ENCODE data around the gene SORCS1.

SORCS1 gene

GRCh38 chr10:106857728-106858127 is 306.8 kb downstream of the SORCS1 start:
- no peak overlapping the region for H3K4me3 ChIP-seq (ENCODE audit: low read depth, low read length)
- no peak for TF ChIP-seq CTCF (IDR thresholded peaks at IDR 0.05; ENCODE audit: low read depth, low read length)

- no peak for TF ChIP-seq CTCF (IDR thresholded peaks at IDR 0.05; ENCODE audit: low read depth, low read length)
- H3K4me3 ChIP-seq (ENCODE audit: low read depth, low read length), result no peak overlapping the region
Measured at GRCh38 chr10:106857213-106857612, 307.3 kb downstream of the SORCS1 start.

- TF ChIP-seq CTCF (IDR thresholded peaks at IDR 0.05; ENCODE audit: low read depth, low read length), result no peak
- H3K4me3 ChIP-seq (ENCODE audit: low read depth, low read length), result no peak overlapping the region
Measured at GRCh38 chr10:106836933-106837663, 327.4 kb downstream of the SORCS1 start.

- no peak overlapping the region for H3K4me3 ChIP-seq (ENCODE audit: low read depth, low read length)
- TF ChIP-seq CTCF (IDR thresholded peaks at IDR 0.05; ENCODE audit: low read depth, low read length), result no peak
Measured at GRCh38 chr10:106832846-106833245, 331.7 kb downstream of the SORCS1 start.

- no peak overlapping the region for H3K4me3 ChIP-seq (ENCODE audit: low read depth, low read length)
- no peak for TF ChIP-seq CTCF (IDR thresholded peaks at IDR 0.05; ENCODE audit: low read depth, low read length)
Measured at GRCh38 chr10:106830471-106830870, 334.0 kb downstream of the SORCS1 start.

GRCh38 chr10:106830006-106830405 is 334.5 kb downstream of the SORCS1 start:
- H3K4me3 ChIP-seq (ENCODE audit: low read depth, low read length), result no peak overlapping the region
- no peak for TF ChIP-seq CTCF (IDR thresholded peaks at IDR 0.05; ENCODE audit: low read depth, low read length)

GRCh38 chr10:106826716-106827115 is 337.8 kb downstream of the SORCS1 start:
- no peak for TF ChIP-seq CTCF (IDR thresholded peaks at IDR 0.05; ENCODE audit: low read depth, low read length)
- no peak overlapping the region for H3K4me3 ChIP-seq (ENCODE audit: low read depth, low read length)

Data from WI38 (cell line).